ENCODE measurements around the gene LRRC1.

Gene LRRC1

DNA sequence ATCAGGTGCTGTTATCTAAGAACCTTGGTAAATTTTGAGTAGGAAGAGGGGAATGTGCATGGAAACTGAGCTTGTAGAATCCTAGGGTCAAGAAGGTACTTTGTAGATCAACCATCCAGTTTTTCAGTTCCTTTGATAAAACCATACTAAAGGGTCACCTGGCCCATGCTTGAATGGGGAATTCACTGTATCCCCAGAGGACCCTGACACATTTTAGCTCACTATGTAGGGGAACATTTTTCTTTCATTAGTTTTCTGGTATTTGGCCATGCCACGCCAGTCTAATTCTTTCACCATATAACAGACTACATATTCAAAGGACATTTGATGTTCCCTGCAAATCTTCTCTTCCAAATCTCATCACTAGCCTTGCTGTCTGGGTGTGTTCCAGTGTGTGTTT, 29.9 kb downstream of the LRRC1 start:
- no peak overlapping the region for H3K4me3 ChIP-seq (replicated peaks; ENCODE audit: low read depth, low read length)
- TF ChIP-seq, protein P1, sequence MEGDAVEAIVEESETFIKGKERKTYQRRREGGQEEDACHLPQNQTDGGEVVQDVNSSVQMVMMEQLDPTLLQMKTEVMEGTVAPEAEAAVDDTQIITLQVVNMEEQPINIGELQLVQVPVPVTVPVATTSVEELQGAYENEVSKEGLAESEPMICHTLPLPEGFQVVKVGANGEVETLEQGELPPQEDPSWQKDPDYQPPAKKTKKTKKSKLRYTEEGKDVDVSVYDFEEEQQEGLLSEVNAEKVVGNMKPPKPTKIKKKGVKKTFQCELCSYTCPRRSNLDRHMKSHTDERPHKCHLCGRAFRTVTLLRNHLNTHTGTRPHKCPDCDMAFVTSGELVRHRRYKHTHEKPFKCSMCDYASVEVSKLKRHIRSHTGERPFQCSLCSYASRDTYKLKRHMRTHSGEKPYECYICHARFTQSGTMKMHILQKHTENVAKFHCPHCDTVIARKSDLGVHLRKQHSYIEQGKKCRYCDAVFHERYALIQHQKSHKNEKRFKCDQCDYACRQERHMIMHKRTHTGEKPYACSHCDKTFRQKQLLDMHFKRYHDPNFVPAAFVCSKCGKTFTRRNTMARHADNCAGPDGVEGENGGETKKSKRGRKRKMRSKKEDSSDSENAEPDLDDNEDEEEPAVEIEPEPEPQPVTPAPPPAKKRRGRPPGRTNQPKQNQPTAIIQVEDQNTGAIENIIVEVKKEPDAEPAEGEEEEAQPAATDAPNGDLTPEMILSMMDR (IDR thresholded peaks at IDR 0.05; ENCODE audit: low read length, missing control alignments), result no peak
- DNase-seq (ENCODE audit: low read depth), result no peak

DNA sequence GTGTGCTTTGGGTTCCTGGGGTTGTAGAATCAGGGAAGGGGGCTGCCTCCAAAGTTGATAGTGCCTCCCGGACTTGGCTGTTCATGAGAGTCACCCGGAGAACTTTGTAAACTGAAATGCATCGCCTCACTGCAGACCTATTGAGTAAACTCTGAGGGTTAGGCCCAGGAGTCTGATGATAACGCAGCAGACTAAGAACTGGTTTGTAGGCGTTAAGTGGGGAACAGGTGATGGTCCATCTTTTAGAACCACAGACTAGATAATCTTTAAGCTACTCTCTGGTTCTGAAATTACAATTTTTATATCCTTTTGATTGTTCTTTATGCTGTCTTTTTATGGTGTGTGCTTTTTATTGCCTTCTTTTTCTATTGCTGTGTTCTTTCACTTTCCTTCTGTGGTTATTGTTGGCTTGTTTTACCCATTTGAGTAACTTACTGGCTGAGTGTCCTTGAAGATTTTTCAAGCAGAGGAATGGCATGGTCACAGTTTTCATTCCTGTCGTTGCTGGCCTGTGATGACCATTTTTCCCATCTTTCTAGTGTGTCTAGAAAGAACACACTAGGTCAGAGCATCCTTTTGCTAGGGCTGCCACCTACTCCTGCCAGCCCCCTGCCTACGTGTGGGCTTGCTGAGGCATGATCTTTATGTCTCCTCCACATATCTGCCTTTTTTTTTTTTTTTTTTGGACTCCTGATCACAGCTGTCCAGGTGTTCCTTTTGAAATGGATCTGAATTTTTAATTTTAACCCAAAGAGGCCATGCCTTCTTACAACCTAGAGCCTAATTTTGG, 30.9 kb downstream of the LRRC1 start:
- H3K4me3 ChIP-seq (replicated peaks; ENCODE audit: low read depth, low read length), result no peak overlapping the region
- no peak for DNase-seq (ENCODE audit: low read depth)
- TF ChIP-seq, protein P1 (IDR thresholded peaks at IDR 0.05; ENCODE audit: low read length, missing control alignments), result no peak

DNA sequence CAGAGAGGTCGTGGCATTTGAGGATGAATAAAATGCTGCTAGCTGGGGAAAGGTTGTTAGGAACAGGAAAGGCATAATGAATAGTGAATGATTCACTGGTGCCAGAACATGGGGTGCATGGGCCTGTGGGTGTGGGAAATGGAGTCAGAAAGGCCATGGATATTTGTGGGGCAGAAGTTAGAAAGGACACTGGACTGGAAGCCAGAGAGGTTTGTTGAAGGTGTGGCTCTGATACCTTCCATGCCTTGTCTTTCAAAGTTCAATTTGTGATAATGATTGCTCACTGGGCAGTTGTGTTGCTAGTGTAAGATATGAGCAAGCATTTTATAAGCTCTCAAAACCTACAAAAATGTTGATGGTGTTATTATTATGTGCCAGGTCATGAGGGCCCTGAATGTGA, 32.7 kb downstream of the LRRC1 start:
- no peak for DNase-seq (ENCODE audit: low read depth)
- TF ChIP-seq, protein P1 (IDR thresholded peaks at IDR 0.05; ENCODE audit: low read length, missing control alignments), result no peak

DNA sequence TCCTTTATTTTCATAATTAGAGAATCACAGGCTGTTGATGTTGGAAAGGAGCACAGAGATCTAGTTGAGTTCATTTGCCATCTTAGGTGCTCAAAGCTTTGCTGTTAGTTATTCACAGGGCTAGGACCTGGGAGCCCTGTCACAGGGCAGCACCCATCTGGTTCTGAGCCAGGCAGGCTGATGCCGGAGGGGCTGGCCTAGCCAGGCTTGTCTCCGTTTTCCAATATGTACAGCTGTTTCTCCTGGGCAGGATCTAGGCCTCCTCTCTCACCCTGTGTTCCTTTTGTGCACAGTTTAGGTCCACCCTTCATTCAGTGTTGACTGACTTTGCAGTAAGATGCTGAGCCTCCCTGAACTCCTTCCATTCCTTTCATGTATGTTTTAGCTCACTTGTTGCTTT, 33.4 kb downstream of the LRRC1 start:
- no peak for DNase-seq (ENCODE audit: low read depth)
- TF ChIP-seq, protein P1 (IDR thresholded peaks at IDR 0.05; ENCODE audit: low read length, missing control alignments), result no peak
- no peak overlapping the region for H3K4me3 ChIP-seq (replicated peaks; ENCODE audit: low read depth, low read length)

More for the DNA sequence above, 32.7 kb downstream of the LRRC1 start:
- no peak overlapping the region for H3K4me3 ChIP-seq (replicated peaks; ENCODE audit: low read depth, low read length)

DNA sequence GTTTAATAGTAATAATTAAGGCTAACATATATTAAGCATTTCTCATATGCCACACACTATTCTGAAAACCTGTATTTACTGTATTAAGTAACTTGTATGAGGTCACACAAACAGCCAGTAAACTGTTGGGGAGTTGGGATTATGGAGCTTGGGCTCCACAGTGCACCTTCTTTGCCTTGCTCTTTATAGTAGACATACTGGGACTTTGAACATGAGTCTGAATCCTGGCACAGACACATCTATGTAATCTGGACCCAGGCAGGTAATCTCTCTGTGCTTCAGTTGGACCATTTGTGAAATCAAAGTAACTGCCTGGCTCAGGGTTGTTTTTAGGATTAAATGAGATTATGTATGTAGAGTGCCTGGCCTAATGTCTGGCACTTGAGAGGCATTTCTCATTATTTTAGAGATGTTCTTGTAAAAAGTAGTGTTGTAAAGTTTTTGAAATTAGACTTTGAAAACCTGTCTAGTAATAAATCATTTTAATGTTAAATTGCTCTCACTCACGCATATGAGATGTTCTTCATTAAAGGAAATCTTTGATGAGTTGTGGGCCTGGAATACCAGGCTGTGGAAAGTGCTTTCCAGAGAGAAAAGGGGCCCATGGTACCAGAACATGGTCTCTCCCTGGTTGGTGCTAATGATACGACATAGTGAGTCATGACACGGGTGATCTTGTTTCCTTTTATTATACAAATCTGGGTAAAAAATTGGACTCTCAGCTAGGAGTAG, 34.3 kb downstream of the LRRC1 start:
- no peak for DNase-seq (ENCODE audit: low read depth)
- H3K4me3 ChIP-seq (replicated peaks; ENCODE audit: low read depth, low read length), result no peak overlapping the region
- TF ChIP-seq, protein P1 (IDR thresholded peaks at IDR 0.05; ENCODE audit: low read length, missing control alignments), result no peak

DNA sequence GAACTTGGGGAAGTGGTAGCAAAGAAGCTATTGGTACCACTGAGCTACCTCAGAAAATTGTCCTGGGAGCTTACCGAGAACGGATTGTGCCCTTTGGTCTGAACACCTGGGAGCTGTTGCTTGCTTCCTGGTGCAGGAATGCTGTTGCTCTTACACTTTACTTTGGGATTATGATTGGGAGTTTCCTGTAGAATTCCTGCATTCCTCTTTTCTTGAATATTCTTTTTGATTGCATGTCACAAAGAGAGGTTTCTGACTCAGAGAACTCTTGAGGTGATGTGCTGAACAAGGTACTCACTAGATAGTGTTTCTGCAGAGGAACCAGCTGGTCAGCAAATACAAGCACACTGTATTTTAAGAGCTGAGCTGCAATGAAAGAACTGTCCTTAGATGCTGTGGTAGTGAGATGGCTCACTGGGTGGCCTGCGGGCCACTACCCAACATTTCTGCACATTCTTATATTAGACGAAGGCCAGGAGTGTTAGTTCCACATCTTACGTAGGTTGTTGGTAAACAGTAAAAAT, 35.0 kb downstream of the LRRC1 start:
- H3K4me3 ChIP-seq (replicated peaks; ENCODE audit: low read depth, low read length), result no peak overlapping the region
- TF ChIP-seq, protein P1 (IDR thresholded peaks at IDR 0.05; ENCODE audit: low read length, missing control alignments), result no peak
- DNase-seq (ENCODE audit: low read depth), result no peak
